HS-27A (cell line): ENCODE results near the gene SF1.

Experiments used
- DNase-seq: peaks from one replicate; pipeline ENCODE4 v3.0.0-alpha.2; 2012; ENCODE audit warnings: low read depth, missing footprints

SF1 gene

DNA sequence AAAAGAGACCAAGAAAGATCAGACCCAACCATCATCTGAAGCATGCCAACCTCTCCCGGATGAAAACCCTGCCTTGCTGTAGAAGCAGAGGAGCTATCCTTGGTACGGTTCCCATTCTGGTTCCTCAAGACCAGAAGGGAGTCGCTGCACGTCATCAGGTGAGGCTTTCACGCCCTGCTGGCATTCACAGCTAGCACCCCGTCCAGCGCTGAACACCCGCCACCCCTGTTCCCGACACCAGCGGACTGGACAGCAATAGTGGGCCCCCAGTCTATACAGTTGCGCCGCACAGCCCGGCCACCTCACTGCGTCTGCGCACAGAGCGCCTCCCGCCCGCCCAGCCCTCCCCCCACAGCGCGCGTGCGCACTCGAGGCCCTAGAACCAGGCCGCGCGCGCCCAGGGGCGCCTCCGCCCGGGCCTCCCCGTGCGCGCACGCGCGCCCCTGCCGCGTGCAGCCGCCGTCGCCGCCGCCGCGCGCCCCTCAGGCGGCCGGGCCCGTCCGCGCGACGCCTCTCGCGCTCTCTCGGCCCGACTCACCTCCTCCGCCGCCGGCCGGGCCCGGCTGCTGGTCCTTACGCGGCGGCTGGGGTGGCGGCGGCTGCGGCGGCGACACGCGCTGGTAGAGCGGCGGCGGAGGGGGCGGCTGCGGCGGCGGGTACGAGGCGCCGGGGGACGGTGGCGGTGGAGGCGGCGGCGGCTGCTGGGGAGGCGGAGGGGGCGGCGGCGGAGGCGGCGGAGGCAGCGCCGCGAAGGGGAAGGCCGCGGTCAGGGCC, 706 bp downstream of the SF1 start:
- DNase-seq = peak; percentile 56

DNA sequence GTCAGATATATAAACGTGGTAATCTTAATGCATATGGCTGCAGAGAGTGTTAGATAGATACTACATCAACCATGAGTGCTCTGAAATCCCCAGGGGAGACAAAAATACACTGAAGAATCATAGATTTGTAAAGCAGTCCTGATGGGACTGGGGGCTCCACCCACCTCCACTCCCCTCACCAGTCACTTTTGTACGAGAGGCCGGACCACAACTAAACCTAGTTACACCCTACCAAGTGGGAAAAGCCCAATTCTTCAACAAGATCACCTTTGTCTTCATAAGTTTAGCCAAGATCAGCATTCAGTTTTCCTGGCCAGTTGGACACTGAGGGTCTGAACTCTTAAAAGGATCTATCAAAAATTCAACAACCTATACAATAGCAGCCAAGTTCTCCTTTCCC, 1.5 kb downstream of the SF1 start:
- no peak for DNase-seq

GRCh38 chr11:64776425-64776824, 1.9 kb downstream of the SF1 start:
- DNase-seq = no peak

DNA sequence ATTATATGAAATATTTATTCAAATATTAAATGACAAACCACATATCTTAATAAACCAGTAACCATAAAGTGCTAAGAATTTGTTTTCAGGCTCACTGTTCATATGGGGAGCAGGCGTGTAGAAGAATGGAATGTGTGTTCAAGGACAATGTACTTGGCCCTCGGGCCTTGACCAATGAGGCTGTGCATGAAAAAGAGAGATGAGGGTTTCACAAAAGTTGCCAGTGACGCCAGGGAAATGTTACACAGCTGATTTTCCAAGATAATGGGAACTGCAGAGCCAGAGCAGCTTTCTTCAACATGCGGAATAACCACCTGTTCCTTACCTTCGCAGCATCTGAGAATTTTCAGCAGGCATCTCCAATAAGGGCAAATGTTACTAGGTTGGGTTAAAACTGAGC, 4.2 kb downstream of the SF1 start:
- no peak for DNase-seq

DNA sequence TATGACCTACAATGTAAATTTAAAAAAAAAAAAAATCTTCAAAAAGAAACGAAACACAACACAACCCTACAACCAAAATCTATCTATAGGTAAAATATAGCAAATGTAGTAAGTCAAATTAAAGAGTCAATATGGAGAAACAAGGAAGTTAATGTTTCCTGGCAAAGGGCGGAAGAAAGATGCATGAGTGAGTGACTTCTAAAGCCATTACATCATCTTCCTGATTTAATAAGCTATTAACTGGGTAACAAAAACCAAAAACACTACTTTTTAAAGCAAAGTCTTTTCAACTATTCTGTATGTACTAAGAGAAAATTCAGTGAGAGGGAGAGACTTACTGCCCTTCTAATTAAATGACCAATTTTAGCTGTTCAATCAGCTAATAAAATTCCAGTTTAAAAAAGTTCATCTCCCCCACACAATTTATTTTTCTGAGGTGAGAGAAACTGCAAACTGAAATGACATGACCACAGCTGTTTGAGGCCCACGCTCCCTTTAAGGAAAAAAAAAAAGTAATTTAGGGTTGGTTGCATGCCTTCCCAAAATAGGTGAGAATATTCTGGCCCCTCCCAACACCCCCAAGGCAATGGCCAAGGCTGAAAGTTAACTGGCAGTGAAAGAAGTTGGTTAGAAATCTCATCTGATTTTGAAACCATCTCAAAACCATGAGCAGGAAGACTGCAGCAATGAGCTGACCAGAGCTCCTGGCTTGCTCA, 5.9 kb downstream of the SF1 start:
- no peak for DNase-seq

GRCh38 chr11:64771861-64772260, 6.5 kb downstream of the SF1 start:
- DNase-seq = no peak

GRCh38 chr11:64770120-64770519, 8.2 kb downstream of the SF1 start:
- no peak for DNase-seq

DNA sequence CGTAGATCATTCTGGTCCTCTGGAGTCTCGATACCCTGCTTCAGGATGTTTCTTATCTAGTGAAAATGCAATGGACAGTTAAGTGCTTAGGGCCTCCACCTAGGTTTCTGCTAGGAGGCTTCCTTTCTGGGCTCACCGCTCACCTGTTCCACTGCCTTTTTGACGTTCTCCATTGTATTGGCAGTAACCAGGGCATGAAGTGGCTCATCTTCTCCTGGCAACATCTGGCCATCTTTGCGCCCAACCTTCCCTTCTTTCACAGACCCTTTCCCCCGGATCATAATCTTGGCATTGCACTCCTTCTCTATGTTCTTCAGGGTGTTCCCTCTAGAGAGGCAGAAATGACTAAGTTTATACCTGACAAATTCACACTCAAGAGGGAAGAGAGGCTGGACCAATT, 9.1 kb downstream of the SF1 start:
- DNase-seq = no peak

GRCh38 chr11:64768300-64768694, 10.0 kb downstream of the SF1 start:
- DNase-seq = no peak

DNA sequence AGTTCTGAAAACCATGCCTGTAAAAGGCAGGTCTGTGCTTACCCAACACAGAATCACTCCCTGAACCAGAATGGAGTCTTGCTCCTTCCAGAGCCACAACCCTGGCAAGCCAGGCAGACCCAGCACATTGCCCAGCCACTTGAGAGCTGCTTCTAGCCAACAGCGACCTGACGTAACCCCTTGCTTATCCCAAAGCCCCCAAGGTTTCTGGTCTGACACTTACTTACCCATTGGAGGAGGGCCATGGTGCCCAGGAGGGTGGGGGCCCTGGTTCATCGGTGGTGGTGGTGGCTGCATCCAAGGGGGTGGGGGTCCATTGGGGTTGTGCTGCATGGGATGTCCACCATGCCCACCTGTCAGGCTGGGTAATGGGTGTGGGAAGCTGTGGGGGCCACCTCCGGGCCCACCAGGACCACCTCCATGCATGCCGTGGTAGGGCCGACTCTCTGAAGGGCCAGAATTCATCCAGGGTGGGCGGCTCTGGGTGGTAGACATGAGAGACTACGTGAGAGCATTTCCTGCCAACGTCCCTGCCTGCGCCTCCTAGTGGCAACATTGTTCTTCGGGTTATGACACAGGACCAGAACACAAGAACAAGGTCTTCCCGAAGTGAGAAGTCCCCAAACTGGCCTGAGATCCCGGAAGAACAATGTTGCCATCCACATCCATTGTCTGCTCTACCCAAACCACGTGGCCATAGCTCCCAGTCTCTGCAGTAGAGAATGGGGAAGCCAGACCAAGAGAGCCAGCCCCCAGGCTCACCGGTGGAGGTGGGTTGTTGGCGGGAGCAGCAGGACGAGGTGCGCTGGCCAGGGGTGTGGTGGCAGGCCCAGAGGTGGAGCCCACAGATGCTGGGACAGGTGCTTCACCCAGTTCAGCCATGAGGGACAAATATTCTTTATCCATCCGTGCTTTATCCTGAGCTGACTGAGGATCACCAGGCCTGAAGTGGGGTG, 10.7 kb downstream of the SF1 start:
- DNase-seq = no peak

- DNase-seq = no peak
Measured at GRCh38 chr11:64766881-64767280, 11.5 kb downstream of the SF1 start.

DNA sequence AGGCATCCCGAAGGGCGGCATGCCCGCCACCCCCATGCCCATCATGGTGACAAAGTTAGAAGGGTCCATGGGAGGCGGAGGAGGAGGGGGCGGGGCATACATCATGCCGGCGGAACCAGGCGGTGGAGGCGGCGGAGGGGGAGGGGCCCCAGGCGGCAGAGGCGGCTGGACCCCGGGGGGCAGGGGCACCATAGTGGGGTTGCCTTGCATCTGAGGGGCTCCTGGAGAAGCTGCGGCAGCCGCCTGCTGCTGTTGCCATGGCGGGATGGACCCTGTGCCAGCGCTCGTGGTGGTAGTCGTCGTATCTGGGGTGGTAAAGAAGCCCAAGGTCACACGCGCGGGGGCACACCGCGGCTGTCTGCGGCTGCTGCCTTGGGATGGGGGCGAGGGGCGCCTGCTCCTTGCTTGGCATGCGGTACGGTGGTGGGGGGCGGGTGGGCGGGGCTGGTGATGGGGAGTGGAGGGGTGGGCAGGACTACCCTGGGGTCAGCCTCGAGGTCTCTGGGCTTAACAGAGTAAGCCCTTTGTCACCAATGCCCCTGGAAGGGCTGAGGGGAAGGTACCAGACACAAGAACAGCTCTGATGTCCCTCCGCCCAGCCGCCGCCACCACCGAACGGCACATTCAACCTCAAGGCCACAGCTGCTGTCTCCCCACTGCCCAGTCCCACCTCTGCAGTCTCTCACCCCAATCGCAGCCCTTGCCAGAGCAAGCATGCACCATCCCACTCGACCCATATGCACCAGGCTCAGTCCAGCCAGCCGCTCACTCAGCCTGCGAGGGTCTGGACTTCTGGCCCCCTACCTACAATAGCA, 12.3 kb downstream of the SF1 start:
- no peak for DNase-seq

DNA sequence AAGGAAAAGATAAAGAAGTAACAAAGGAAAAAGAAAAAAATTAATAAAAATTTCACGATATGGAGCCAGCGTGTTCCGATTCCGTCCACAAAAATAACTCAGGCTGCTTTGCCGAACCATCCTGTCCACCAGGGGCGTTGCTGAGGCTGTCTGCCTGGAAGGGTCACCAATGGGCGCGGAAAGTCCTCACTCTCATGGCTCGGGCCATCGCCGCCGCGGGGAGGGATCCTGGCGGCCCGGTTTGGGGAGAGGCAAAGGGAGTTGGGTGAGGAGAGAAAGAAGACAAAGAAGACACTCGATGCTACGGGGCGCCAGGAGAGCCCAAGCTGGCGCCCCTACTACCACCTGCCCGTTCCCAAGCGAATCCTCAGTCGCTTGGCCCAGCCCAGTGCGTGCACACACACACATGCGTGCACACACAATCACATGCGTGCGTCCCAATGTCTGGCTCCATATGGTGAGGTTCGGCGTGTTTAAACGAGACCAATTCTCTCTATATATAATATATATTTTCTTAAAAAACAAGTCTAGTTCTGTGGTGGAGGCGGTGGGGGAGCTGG, 13.0 kb downstream of the SF1 start:
- no peak for DNase-seq

DNA sequence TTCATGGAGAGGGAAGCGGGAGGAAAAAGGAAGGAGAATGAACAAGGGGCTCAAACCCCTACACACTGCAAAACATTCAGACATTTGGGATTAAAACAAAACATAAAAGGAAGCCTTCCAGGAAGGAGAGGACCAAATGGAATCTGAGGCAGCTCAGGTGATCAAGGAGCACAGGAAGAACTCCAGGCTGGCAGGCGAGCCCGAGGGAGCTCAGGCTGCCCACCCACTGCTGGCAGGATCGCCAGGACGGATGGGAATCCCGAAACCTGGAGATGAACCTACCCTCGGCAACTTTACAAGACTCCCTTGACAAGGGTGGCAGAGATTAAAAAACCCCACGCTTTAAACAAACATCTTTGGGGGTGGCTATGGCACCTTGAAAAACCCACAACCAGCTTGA, 13.6 kb downstream of the SF1 start:
- DNase-seq = no peak

- DNase-seq = no peak
Measured at GRCh38 chr11:64764040-64764611, 14.2 kb downstream of the SF1 start.

DNA sequence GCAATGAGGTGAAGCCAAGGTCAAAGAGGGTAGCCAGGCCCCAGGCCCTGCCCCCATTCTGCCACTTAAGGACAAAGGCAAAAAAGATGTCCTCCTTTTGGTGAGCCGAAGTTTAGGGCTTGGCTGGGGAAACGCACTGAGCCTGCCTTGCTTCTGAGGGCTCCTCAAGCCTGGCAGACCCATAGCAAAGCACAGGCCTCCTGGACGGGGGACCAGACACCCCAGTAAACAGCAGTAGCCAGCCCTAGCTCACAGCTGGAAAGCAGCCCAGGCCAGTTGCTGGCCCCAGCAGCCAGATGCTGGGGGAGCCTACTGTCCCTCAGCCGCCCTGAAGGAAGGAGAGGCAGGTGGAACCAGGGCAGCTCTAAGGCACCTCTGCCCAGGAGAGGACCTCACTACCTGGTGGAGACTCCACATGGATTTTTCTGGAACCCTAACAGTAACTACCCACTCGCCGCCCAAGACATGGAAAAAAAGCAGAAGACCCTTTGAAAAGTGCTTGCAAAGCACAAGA, 14.8 kb downstream of the SF1 start:
- DNase-seq = no peak

- no peak for DNase-seq
Measured at GRCh38 chr11:64762674-64763525, 15.4 kb downstream of the SF1 start.

DNA sequence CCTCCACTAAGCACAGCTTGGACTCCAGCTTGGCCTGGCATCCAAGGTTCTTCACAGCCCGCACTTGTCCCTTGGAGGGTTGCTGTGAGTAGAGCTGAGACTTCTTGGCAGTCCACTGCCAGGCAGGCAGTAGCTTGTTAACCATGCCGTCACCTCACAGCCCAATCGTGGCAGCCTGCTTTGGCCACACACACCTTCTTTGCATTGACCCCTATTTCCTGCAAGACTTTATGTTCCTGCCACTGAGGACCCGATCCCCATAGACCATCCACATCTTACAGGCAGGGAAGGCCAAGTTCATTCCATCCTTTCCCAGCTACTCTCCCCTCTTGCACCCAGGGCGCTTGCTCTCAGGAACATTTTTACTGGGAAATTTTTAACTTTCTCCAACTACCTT, 16.1 kb downstream of the SF1 start:
- no peak for DNase-seq

GRCh38 chr11:64760759-64761420, 17.5 kb downstream of the SF1 start:
- DNase-seq = no peak
